Cardiac muscle cell (in vitro differentiated cells and primary cell): ENCODE measurements around the gene DYNC2H1. TPM values are rescaled to one million over a fixed set of nuclear protein-coding genes. Genes with fewer than 3 reads are reported as not detected.

Source experiments
- DNase-seq, 2 donors: peaks; one replicate each; pipeline versions ENCODE4 v3.0.0 to v3.0.0-alpha.2; 2010 to 2017; ENCODE audit warnings: low read depth in 1 of 2, low spot score in 1 of 2
- H3K27ac ChIP-seq: fragments of 200-600 bp; sonication (generic); 2 replicates; pipeline ENCODE4 v1.5.1; 2016
- H3K27me3 ChIP-seq: fragments of 200-600 bp; sonication (generic); 2 replicates; pipeline ENCODE4 v1.6.0; 2016; ENCODE audit warnings: control low read depth
- H3K36me3 ChIP-seq: fragments of 200-600 bp; sonication (generic); 2 replicates; pipeline ENCODE4 v1.5.1; 2016; ENCODE audit warnings: control low read depth
- H3K4me1 ChIP-seq: fragments of 200-600 bp; sonication (generic); 2 replicates; pipeline ENCODE4 v1.8.1; 2017; ENCODE audit warnings: low read depth, mild to moderate bottlenecking, mixed run types
- H3K4me3 ChIP-seq: fragments of 200-600 bp; sonication (generic); 2 replicates; pipeline ENCODE4 v1.5.1; 2016; ENCODE audit warnings: mild to moderate bottlenecking
- H3K9me3 ChIP-seq: fragments of 200-600 bp; sonication (generic); 2 replicates; pipeline ENCODE4 v1.5.1; 2017; ENCODE audit warnings: low read depth, mild to moderate bottlenecking, control low read depth
- polyA plus RNA-seq: library from polyadenylated mRNA; unstranded; fragments of >200 nt; fragmentation: Nextera tagmentation; extraction: Ambion mirVana; gene quantifications from 2 replicates; pipeline ENCODE4 v1.2.1, GENCODE V29; 2016
- total RNA-seq: library from RNA; depleted of rRNA; stranded (reverse); fragments of >200 nt; gene quantifications from 2 replicates; pipeline ENCODE4 v1.2.3, GENCODE V29; 2016
- TF ChIP-seq, protein P1 (sequence below): IDR thresholded peaks from 2 replicates; pipeline ENCODE4 v1.5.1; 2012; ENCODE audit warnings: low read depth, mild to moderate bottlenecking, low read length

Gene DYNC2H1
- total and polyA plus RNA-seq, 2 experiments from 2014 or later = 3.4 to 10.5 TPM

DNA sequence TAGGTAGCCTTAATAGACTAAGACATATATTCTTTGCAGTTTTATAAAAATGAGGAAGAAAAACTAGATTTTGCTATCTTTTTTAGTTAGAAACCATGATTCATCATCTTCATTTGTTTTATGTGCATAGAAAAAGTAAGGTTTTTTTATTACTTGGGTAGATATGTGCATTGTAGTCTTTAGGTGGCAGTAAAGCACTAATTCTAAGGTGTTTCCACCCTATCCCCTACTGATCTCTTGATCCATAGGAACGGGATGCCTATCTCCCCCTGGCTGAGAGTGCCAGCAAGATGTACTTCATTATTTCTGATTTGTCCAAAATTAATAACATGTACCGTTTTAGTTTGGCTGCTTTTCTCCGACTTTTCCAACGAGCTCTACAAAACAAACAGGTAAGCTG, 148.1 kb downstream of the DYNC2H1 start:
- Histone ChIP-seq H3K27me3 (no peaks in the 10 kb centered on the region), H3K4me1 (no peaks in the 10 kb centered on the region), H3K9me3 (no peaks in the 10 kb centered on the region), H3K27ac (no peak overlapping the region), H3K36me3 (no peaks in the 10 kb centered on the region), H3K4me3 (no peak overlapping the region)
- TF ChIP-seq, protein P1, sequence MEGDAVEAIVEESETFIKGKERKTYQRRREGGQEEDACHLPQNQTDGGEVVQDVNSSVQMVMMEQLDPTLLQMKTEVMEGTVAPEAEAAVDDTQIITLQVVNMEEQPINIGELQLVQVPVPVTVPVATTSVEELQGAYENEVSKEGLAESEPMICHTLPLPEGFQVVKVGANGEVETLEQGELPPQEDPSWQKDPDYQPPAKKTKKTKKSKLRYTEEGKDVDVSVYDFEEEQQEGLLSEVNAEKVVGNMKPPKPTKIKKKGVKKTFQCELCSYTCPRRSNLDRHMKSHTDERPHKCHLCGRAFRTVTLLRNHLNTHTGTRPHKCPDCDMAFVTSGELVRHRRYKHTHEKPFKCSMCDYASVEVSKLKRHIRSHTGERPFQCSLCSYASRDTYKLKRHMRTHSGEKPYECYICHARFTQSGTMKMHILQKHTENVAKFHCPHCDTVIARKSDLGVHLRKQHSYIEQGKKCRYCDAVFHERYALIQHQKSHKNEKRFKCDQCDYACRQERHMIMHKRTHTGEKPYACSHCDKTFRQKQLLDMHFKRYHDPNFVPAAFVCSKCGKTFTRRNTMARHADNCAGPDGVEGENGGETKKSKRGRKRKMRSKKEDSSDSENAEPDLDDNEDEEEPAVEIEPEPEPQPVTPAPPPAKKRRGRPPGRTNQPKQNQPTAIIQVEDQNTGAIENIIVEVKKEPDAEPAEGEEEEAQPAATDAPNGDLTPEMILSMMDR = peak; percentile 40
- peak; percentile 6 to 37 for DNase-seq

DNA sequence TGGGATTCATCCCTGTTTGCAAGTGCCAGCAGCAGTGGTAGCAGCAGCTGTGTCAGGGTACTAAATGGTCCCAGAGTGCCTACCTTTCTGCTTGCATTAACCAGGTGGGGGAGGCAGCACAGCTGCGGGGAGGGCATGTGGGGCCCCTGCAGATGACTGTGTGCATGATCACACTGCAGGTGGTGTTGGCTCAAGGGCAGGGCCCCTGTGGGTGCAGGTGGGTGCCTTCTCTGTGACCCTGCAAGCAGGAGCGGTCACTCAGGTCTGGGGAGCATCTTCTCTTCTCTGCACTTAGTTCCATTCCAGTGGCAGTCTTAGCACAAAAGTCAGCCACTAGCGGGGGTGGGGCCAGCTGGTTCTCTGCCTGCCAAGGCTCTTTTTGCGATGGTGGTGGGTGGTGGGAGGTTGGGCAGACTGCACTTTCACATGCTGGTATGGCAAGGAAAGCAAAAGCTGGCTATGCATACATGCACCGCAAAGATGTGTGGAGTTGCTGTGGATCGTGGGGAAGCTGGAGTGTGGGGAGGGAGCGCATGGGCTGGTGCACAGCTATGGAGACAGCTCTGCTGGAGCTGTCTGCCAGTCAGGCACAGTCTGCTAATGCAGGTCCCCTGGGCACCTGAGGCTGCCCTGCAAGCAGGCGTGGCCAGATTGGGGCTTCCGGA, 157.1 kb downstream of the DYNC2H1 start:
- no peak overlapping the region for H3K4me3 ChIP-seq
- DNase-seq = no peak
- no peak overlapping the region for H3K27ac ChIP-seq
- H3K27me3 ChIP-seq = no peaks in the 10 kb centered on the region
- no peaks in the 10 kb centered on the region for H3K36me3 ChIP-seq
- TF ChIP-seq, protein P1 = no peak
- H3K9me3 ChIP-seq = no peaks in the 10 kb centered on the region
- H3K4me1 ChIP-seq = no peaks in the 10 kb centered on the region

DNA sequence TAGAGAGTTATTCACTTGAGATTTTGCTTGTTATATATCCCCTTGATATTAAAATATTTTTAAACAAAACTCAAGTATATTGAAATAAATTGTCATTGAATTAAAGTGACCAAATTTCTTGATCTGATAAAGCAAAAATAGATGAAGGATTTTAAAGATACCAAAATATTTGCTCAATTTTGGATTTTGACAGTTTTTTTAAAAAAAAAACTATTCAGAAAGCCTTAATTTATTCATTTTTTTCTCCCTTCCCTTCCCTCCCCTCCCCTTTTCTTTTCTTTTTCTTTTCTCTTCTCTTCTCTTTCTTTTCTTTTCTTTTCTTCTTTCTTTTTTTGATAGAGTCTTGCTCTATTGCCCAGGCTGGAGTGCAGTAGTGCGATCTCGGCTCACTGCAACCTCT, 163.7 kb downstream of the DYNC2H1 start:
- H3K27me3 ChIP-seq = no peaks in the 10 kb centered on the region
- H3K4me3 ChIP-seq = no peak overlapping the region
- TF ChIP-seq, protein P1 = no peak
- no peaks in the 10 kb centered on the region for H3K36me3 ChIP-seq
- no peak for DNase-seq
- no peak overlapping the region for H3K27ac ChIP-seq
- H3K4me1 ChIP-seq = no peaks in the 10 kb centered on the region
- H3K9me3 ChIP-seq = no peaks in the 10 kb centered on the region

DNA sequence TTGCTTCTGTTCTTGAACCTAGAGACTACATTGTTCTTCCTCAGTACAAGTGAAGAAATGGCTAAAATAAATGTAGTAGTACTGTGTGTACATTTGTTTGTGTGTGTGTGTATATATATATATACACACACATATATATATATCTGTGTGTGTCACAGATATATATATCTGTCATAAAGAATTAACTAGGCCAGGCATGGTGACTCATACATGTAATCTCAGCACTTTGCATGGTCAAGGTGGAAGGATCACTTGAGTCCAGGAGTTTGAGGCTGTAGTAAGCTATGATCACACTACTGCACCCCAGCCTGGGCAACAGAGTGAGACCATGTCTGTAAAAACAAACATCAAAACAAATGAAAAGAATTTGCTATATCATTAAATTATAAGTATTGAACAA, 164.8 kb downstream of the DYNC2H1 start:
- no peaks in the 10 kb centered on the region for H3K27me3 ChIP-seq
- DNase-seq = no peak

DNA sequence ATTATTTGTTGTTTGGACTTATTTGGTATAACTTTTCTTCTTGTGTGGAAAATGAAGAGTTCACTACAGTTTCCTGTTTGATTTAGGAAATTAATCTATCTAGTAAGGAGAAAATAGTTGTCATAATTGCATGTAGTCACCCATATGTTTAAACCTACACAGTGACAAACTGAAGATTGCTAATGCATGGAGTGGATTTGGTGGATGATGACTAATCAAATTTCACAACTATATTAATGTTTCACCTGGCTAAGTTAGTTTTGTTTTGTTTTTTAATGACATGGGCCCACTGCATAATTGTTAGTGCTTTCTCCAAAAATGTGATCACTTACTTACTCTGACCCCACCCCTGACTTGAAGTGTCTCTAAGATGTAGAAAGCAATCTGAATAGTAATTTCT, 170.6 kb downstream of the DYNC2H1 start:
- DNase-seq = no peak
- H3K9me3 ChIP-seq = no peaks in the 10 kb centered on the region
- H3K4me3 ChIP-seq = no peak overlapping the region
- no peaks in the 10 kb centered on the region for H3K27me3 ChIP-seq
- TF ChIP-seq, protein P1 = no peak
- H3K4me1 ChIP-seq = no peaks in the 10 kb centered on the region
- no peaks in the 10 kb centered on the region for H3K36me3 ChIP-seq
- H3K27ac ChIP-seq = no peak overlapping the region

More for the DNA sequence above, 164.8 kb downstream of the DYNC2H1 start:
- Histone ChIP-seq H3K36me3 (no peaks in the 10 kb centered on the region), H3K4me1 (no peaks in the 10 kb centered on the region), H3K27ac (no peak overlapping the region), H3K4me3 (no peak overlapping the region), H3K9me3 (no peaks in the 10 kb centered on the region)
- TF ChIP-seq, protein P1 = no peak
